ENCODE data around the gene TVP23A.

TVP23A gene

DNA sequence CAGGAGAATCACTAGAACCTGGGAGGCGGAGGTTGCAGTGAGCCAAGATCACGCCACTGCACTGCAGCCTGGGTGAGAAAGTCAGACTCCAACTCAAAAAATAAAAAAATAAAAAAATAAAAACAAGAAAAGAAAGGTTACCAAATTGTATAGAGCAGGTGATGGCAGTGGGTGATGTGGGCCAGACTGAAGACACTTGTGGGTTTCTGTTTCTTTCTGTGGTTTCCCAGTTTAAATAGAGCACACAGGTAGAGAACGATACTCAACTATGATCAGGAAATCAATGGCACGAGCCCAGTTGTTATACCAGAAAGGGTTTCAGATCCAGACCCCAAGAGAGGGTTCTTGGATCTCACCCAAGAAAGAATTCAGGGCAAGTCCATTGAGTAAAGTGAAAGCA, 42.3 kb downstream of the TVP23A start:
- TF ChIP-seq, protein P1, sequence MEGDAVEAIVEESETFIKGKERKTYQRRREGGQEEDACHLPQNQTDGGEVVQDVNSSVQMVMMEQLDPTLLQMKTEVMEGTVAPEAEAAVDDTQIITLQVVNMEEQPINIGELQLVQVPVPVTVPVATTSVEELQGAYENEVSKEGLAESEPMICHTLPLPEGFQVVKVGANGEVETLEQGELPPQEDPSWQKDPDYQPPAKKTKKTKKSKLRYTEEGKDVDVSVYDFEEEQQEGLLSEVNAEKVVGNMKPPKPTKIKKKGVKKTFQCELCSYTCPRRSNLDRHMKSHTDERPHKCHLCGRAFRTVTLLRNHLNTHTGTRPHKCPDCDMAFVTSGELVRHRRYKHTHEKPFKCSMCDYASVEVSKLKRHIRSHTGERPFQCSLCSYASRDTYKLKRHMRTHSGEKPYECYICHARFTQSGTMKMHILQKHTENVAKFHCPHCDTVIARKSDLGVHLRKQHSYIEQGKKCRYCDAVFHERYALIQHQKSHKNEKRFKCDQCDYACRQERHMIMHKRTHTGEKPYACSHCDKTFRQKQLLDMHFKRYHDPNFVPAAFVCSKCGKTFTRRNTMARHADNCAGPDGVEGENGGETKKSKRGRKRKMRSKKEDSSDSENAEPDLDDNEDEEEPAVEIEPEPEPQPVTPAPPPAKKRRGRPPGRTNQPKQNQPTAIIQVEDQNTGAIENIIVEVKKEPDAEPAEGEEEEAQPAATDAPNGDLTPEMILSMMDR (IDR thresholded peaks at IDR 0.05), result no peak
- DNase-seq (ENCODE audit: low spot score), result no peak
- no peak overlapping the region for H3K4me3 ChIP-seq
- H3K27ac ChIP-seq, result no peak overlapping the region

DNA sequence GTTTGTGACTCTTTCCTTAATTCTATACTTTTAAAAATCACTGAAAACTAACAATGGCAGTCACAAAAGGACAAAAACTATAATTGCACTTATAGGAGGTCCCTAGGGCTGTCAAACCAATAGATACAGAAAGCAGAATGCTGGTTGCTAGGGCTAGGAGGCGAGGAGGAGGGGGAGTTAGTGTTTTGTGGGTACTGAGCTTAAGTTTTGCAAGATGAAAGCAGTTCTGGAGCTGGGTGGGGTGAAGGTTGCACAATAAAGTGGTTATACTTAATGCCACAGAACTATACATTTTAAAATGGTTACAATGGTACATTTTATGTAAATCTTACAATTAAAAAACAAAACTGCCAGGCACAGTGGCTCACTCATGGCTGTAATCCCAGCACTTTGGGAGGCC, 47.7 kb downstream of the TVP23A start:
- H3K27ac ChIP-seq, result no peak overlapping the region
- TF ChIP-seq, protein P1 (IDR thresholded peaks at IDR 0.05), result no peak
- H3K4me3 ChIP-seq, result no peak overlapping the region
- no peak for DNase-seq (ENCODE audit: low spot score)

DNA sequence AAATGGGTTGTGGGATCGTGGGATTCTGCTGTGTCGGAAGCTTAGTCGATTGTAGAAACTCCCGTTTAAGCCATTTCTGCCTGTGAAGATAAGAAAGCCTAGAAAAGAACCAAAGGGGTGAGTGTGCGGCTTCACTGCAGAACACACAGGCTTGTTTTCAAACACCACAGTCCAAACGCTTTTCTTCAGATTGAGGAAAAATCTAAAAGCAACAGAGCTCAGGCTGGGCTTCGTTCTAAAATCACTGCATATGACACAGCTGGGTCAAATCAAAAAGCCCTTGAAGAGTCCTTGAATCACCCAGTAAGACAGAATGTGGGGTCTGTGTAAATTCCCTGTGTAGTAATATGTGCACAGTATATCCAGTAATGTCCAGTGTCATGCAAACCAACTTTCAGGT, 49.2 kb downstream of the TVP23A start:
- TF ChIP-seq, protein P1 (IDR thresholded peaks at IDR 0.05), result no peak
- H3K4me3 ChIP-seq, result no peak overlapping the region
- no peak overlapping the region for H3K27ac ChIP-seq
- DNase-seq (ENCODE audit: low spot score), result no peak

DNA sequence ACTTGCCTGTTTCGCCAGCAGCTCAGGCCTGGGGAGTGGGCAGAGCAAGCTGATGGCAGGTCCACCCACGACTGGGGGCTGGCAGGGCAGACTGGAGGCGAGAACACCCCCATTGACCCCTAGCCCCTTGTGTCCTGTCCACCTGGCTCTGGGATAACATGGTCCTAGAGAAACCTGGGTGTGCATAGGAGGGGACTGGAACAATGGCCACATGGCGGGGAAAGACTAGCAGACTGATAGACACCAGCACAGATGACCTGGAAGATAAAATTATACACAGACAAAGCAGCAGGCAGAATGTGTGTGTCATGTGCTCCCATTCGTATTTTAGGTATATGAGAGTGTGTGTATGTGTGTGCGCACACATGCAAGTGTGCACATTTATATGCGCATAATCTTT, 51.5 kb downstream of the TVP23A start:
- no peak for DNase-seq (ENCODE audit: low spot score)
- TF ChIP-seq, protein P1 (IDR thresholded peaks at IDR 0.05), result no peak
- H3K27ac ChIP-seq, result no peak overlapping the region
- H3K4me3 ChIP-seq, result no peak overlapping the region

DNA sequence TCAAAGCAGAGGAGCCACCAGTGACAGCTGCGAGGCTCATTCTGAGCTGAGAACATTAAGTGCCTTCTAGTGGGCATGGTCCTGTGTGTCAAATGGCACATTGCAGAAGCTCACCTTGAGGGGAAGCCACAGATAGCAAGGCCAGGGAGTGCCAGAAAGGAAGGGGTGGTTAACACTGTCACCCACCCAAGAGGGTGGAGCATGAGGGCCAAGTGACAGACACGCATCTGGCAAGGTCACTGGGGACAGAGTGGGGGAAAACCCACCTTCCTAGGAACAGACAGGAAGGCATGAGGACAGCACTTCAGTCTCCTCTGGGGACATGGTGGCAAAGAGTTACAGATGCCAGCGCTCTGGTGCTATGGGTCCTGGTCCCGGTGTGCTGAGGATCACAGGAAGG, 52.8 kb downstream of the TVP23A start:
- DNase-seq (ENCODE audit: low spot score), result no peak
- Histone ChIP-seq H3K4me3 (no peak overlapping the region), H3K27ac (no peak overlapping the region)
- TF ChIP-seq, protein P1 (IDR thresholded peaks at IDR 0.05), result no peak

DNA sequence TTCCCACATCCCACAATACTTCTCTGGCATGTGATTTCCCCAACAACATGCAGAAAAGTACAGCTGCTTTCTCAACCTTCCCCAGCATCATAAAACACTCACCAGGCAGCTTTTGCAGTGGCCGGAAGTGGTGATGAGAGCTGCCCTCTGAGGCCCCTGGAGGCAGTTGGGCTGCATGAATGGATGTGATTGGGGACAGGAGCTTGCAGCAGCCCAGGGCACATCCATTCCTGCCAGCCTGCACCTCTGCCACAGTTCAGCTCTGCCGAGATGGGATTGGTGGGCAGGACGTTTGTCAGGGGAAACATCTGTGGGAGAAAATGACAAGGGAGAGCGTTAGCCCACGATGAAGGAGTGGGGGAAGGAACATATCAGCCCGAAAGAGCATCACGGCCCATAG, 55.1 kb downstream of the TVP23A start:
- DNase-seq (ENCODE audit: low spot score), result no peak
- H3K27ac ChIP-seq, result no peak overlapping the region
- TF ChIP-seq, protein P1 (IDR thresholded peaks at IDR 0.05), result no peak
- no peak overlapping the region for H3K4me3 ChIP-seq

DNA sequence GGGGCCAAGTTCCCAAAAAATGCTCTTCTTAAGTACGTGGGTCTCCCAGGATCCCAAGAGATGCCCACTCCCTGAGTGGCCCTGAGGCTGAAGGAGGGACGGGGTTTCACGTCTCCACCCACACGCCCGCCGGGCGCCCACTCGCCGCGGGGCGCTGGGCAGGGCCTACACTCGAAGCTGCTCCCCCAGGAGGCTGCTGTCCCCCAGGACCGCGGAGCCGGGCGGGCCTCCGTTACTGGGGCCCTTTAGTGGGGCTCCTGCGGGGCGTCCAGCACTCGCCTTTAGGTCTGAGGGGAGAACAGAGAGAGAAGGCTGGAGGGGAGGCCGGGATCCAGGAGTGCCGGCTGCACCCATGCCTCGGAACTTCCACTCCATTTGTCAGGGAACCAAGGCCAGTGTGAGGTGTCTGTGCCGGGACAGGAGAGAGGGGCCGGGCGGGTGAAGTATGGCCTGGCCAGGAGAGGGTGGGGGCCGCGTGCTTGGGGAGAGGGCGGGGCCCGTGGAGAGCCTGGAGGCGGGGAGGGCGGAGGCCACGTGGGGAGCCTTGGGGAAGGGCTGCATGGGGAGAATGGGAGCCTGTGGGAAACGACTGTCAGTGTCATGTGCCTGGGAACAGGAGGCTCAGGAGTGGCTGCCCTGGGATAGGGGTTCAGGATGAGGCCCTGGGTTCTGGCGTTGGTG, 56.1 kb downstream of the TVP23A start:
- no peak for DNase-seq (ENCODE audit: low spot score)
- Histone ChIP-seq H3K27ac (no peak overlapping the region), H3K4me3 (no peak overlapping the region)
- TF ChIP-seq, protein P1 (IDR thresholded peaks at IDR 0.05), result no peak

Data from coronary artery (tissue), 2 donors.